GM18861 (cell line): Measurements from ENCODE around the gene WDR45B.
"Not testable (repeated sequence)": the region's sequence is repeated elsewhere in the genome, so short reads cannot be mapped to it uniquely, and the experiment has no call there.

ENCODE experiments used
- ATAC-seq: cut with Tn5 transposase; IDR thresholded peaks from one replicate; pipeline ENCODE4 v1.9.1; 2021; ENCODE audit not compliant: unreplicated experiment

The WDR45B gene

DNA sequence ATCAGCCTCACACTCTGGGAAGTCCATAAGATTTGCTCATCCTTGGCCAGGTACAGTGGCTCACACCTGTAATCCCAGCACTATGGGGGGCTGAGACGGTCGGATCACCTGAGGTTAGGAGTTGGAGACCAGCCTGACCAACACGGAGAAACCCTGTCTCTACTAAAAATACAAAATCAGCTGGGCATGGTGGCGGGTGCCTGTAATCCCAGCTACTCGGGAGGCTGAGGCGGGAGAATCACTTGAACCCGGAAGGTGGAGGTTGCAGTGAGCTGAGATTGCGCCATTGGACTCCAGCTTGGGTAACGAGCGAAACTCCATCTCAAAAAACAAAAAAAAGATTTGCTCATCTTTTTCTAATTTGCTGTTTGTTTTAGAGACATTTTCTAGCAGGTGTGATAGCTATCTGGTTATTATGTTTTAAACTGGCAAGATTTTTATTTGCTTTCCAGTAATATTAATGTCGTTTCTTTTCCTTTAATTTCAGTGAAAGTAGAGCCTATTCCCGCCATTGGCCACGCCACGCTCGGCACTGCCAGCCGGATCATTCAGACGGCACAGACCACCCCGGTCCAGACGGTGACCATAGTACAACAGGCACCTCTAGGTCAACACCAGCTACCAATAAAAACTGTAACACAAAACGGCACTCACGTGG lies 61.5 kb downstream of the WDR45B start:
- ATAC-seq: no peak

DNA sequence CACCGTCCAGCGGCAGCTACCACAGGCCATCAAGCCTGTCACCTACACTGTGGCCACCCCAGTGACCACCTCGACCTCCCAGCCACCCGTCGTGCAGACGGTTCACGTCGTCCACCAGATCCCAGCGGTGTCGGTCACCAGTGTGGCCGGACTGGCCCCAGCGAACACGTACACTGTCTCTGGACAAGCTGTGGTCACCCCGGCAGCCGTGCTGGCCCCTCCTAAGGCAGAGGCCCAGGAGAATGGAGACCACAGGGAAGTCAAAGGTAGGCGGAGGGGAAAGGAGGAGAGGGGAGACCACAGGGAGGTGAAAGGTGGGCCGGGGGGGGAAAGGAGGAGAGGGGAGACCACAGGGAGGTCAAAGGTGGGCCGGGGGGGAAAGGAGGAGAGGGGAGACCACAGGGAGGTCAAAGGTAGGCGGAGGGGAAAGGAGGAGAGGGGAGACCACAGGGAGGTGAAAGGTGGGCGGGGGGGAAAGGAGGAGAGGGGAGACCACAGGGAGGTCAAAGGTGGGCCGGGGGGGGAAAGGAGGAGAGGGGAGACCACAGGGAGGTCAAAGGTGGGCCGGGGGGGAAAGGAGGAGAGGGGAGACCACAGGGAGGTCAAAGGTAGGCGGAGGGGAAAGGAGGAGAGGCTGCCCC lies 62.2 kb downstream of the WDR45B start:
- not testable (repeated sequence) for ATAC-seq

DNA sequence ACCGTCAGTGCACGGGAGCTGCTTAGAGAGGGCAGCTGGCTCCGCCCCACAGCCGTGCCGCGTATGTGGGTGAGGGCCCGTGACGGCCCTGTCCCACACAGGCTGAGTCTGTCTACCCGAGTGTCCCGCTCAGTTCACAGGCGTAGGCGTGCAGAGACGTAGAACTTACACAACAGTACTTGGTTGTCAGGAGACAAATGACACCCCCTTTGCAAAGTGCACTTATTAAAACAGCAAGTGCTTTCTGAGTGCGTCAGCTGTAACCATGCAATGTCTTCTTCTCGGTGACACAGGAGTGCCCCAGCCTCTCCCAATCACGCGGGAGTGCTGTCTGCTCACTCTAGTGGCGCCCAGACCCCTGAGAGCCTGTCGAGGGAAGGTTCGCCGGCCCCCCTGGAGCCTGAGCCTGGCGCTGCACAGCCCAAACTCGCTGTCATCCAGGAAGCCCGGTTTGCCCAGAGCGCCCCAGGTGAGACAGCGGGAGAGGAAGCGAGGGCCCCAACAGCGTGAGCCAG lies 64.5 kb downstream of the WDR45B start:
- no peak for ATAC-seq

DNA sequence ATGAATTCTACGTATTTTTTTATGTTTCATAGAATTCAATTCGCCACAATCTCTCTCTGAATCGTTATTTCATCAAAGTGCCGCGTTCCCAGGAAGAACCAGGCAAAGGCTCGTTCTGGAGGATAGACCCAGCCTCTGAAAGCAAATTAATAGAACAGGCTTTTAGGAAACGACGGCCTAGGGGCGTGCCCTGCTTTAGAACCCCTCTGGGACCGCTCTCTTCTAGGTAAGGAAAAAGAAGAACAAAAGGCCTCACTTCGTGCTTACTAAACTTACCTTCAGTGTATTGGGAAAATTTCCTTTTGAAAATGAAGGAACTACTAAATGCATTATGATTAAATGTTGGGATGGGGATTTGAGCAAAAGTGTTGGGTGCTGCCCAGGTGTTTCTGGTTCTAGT lies 65.5 kb downstream of the WDR45B start:
- ATAC-seq: no peak

DNA sequence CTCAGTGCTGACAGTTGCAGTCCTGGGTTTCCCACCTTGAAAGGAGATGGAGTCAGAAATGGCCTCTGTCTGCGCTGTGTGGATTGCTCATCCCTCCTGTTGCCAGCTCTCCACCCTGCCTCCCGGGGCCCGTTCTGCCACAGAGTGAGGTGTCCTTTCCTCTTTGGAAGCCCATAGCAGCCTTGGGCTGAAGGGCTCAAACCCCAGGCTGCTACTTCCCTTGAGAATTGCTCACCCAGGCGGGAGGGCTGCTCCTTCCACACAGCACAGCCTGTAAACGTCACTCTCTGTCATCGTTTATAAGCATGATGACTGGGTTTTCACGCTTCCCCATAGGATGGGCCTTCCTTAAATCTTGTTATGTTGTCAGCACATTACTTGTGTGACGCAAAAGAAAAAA lies 66.0 kb downstream of the WDR45B start:
- ATAC-seq: no peak

GRCh38 chr17:82579969-82580368 lies 68.3 kb downstream of the WDR45B start:
- ATAC-seq: not testable (repeated sequence)

DNA sequence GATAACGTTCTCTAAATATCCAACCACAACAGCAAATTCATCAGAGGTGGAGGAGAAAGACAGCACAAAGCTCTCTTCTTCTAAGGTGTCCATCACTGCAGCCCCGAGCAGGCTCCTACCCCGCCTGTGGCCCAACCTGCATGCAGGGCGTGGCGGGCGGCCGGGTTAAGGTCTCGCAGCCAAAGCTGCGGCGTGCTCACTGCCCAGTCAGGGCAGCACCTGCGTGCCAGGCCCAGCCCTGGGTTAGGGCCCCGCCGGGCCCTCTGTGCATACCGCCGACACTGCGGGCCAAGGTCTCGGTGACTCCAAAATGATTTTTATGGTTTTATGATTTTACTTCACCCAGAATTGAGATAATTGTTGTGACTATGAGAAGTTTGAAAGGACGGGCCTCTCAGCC lies 70.9 kb downstream of the WDR45B start:
- no peak for ATAC-seq

DNA sequence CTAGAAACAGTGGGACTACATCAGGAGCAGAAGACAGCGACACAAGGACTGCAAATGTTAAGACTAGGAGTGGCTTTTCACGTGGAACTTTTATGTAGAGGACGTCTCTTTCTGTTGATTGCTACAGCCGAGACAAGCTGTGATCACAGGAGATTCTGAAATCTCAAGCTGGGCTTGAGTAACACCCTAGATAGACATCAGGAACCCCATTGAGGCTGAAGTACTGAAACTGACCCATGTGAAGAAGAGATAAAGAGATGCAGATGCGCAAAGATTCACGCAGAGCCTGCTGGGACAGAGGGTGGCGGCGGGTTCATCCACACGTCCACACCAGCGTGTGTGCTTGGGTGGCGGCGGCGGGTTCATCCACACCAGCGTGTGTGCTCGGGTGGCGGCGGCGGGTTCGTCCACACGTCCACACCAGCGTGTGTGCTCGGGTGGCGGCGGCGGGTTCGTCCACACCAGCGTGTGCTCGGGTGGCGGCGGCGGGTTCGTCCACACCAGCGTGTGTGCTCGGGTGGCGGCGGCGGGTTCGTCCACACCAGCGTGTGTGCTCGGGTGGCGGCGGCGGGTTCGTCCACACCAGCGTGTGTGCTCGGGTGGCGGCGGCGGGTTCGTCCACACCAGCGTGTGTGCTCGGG lies 72.5 kb downstream of the WDR45B start:
- not testable (repeated sequence) for ATAC-seq

GRCh38 chr17:82574041-82574440 lies 74.2 kb downstream of the WDR45B start:
- ATAC-seq: no peak

DNA sequence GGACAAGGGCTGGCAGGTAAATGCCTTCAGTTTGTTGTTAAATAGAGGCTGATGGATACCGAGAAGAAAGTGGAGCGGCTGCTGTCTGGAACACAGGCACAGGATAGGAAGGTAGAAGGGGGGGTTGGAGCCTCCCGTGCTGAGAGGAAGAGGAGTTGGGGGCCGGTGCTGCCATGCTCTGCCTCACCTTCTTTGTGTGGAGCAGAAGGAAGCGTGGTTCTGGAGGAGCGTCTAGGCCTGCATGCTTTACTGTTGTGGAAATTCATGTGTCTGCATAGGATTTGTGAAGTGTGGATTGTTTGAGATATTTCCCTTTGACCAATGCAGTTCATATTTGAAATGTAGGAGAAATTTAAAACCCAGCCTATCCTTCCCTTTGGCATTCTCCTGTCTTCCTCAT lies 76.4 kb downstream of the WDR45B start:
- no peak for ATAC-seq

GRCh38 chr17:82570277-82570676 lies 78.0 kb downstream of the WDR45B start:
- ATAC-seq: no peak

DNA sequence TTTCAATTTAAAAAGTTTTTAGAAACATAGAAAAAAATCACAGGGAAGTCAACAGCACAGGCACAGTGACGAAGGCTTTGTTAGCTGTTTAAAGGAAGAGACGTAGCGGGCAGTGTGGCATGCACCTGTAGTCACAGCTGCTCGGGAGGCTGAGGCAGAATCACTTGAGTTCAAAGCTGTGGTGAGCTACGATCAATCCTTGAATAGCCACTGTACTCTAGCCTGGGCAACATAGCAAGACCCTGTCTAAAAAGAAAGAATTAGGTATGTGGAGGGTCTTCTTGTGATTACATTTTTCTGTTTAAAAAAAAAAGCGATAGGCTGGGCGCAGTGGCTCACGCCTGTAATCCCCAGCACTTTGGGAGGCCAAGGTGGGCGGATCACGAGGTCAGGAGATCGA lies 78.6 kb downstream of the WDR45B start:
- no peak for ATAC-seq

GRCh38 chr17:82568997-82569393 lies 79.2 kb downstream of the WDR45B start:
- no peak for ATAC-seq

GRCh38 chr17:82567286-82567685 lies 81.0 kb downstream of the WDR45B start:
- ATAC-seq: no peak

DNA sequence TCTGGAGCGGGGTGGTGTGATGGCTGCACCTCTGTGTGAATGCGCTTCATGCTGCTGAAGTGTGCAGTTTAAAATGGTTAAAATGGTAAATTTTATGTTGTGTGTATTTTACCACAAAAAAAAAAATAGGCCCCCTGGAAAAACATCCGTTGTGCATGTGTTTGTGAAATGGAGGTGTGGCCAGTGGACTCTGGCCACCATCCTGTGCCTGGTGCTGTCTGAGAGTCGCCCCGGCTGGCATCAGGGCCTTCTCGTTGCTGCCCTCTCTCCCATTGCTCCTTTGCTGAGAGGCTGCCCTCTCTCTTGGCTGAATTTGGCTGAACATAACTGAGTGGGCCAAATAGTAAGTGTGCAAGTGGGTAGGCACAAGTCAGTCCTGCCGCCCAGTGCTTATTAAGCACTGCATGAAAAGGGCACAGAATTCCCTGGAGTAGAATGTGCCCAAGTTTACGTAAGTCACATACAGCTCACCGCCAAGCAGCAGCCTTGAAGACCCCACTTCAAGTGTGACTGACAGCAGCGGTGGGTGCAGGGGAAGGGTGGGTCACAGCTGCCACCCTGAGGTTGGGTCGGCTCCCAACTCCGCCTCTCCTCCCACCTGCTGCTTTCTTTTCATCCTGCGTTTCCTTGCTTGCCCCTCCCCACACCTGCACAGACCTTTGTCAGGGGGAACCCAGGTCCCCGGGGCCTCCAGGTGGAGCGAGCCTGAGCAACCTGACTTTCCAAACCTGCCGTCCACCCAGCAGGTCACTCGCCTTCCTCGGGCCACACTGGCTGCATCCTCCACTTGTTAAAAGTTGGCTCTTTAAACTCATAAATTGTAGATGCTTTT lies 81.9 kb downstream of the WDR45B start:
- ATAC-seq: no peak

DNA sequence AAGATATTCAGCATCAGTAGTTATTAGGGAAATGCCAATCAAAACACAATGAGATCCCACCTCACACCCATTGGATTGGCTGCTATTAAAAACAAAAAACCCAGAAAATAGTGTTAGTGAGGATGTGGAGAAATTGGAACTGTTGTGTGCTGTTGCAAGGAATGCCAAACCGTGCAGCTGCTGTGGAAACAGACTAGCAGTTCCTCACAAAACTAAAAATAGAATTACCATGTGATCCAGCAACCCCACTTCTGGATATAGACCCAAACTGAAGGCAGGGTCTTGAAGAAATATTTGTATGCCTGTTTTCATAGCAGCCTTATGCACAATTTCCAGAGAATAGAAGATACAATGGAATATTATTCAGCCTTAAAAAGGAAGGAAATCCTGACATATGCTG lies 82.7 kb downstream of the WDR45B start:
- ATAC-seq: no peak
